ENCODE results near the gene RTRAF.

- TF ChIP-seq CTCF (conservative IDR thresholded peaks at IDR 0.05) (no peak), EZH2 (IDR thresholded peaks at IDR 0.05; ENCODE audit: low read depth) (no peak)
Measured at GRCh38 chr14:51978681-51979085, 10.7 kb upstream of the RTRAF start.

All from PC-9 (cell line).